ENCODE measurements around the gene PLXNB2.

The PLXNB2 gene

DNA sequence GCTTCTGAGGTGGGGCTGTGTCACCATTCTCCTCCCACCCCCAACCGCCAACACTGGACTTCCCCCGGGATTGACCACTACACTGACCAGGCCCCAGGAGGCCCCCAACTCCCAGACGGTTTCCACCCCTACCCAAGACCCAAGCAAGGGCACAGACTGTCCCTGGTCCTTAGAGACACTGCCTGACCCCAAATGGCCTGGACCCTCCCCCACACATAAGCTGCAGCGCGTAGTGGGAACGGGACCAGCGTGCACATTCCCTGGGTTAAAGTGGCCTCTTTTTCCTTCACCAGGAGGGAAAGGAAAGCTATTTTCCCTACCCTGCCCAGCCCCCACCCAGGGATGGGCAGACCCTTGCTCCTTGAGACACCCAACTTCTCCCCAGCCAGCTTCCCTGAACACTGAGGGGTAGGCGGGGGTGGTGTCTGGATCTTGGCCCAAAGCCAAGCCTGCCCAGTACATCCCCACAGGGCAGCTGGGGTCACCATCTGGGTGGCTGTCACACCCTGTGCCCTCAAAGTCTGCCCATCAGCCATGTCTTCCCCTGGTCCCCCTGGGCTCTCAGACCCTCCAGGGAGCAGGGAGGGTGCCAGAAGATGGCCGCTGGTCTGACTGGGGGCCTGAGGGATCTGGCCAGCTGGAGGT lies 44.4 kb downstream of the PLXNB2 start:
- TF ChIP-seq, protein P1, sequence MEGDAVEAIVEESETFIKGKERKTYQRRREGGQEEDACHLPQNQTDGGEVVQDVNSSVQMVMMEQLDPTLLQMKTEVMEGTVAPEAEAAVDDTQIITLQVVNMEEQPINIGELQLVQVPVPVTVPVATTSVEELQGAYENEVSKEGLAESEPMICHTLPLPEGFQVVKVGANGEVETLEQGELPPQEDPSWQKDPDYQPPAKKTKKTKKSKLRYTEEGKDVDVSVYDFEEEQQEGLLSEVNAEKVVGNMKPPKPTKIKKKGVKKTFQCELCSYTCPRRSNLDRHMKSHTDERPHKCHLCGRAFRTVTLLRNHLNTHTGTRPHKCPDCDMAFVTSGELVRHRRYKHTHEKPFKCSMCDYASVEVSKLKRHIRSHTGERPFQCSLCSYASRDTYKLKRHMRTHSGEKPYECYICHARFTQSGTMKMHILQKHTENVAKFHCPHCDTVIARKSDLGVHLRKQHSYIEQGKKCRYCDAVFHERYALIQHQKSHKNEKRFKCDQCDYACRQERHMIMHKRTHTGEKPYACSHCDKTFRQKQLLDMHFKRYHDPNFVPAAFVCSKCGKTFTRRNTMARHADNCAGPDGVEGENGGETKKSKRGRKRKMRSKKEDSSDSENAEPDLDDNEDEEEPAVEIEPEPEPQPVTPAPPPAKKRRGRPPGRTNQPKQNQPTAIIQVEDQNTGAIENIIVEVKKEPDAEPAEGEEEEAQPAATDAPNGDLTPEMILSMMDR (IDR thresholded peaks at IDR 0.05; ENCODE audit: insufficient read depth, low read depth, low read length, missing control alignments): no peak
- no peak overlapping the region for H3K4me3 ChIP-seq (ENCODE audit: low read length)

DNA sequence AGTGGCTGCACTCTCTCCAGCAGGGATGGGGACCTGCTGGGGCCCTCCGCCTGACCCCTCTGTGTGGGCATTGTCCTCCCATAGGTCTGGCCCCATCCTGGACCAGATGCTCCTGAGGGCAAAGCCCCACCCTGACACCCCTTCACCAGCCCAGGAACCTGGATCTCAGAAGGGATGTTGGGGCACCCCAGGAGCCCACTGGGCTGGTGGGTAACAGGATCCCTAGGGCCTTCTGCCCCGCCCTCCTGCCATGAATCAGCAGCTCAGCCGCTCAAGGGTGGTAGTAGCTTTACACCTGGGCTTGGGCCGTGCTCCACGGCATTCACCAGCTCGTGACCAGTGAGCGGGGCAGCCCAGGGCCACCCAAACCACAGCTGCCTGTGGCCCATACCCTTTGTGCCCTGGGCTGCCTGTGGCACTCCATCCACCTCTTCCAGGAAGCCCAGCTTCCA lies 45.0 kb downstream of the PLXNB2 start:
- no peak overlapping the region for H3K4me3 ChIP-seq (ENCODE audit: low read length)
- DNase-seq (ENCODE audit: low read depth): peak; percentile 64
- TF ChIP-seq, protein P1 (IDR thresholded peaks at IDR 0.05; ENCODE audit: insufficient read depth, low read depth, low read length, missing control alignments): no peak

More for the DNA sequence above, 44.4 kb downstream of the PLXNB2 start:
- DNase-seq (ENCODE audit: low read depth): no peak

DNA sequence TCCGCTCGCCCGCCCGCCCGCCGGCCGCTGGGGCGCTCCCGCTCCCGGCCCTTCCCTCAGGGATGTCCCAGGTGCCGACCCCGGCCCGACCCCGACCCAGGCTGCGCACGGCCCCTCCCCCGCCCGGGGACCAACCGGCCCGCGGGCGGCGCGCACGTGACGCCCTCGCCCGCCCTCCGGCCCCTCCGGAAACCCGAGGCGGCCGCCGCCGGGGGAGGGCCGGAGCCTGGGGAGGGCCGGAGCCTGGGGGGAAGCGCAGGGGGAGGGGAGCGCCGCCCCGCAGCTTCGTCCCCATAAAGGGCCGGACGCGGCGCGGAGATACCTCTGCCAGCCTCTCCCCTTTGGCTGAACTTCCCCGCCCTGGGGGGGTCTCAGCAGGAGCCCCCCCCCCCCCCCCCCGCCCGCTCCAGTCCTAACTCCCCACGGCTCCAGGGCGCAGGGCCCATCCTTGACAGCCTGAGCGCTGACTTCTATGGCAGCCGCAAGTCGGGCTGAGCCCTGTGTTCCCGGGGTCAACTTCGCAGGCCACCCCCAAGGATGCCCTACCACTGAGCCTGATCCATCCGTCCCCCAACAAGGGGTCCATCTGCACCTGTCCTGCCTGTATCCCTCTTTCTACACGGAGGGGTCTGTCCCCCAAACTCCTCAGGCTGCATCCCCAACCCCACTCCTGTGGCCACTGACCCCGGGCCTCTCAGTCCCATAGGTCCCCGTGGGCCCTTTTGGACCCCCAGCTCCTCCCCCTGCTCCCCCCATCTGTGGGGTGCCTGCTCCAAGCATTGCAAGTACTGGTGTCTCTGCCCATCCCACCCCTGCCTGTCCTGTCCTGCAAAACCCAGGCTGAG lies 45.6 kb downstream of the PLXNB2 start, which contains the start of gene MAPK12:
Gene MAPK12 (minus strand): TSS at position 69 of the 845 bp plus-strand sequence. CDS start 174 bp downstream, outside the sequence.
- H3K4me3 ChIP-seq (ENCODE audit: low read length): peak within 1 kb of the TSS; percentile 53
- TF ChIP-seq, protein P1 (IDR thresholded peaks at IDR 0.05; ENCODE audit: insufficient read depth, low read depth, low read length, missing control alignments): no peak
- no peak for DNase-seq (ENCODE audit: low read depth)

DNA sequence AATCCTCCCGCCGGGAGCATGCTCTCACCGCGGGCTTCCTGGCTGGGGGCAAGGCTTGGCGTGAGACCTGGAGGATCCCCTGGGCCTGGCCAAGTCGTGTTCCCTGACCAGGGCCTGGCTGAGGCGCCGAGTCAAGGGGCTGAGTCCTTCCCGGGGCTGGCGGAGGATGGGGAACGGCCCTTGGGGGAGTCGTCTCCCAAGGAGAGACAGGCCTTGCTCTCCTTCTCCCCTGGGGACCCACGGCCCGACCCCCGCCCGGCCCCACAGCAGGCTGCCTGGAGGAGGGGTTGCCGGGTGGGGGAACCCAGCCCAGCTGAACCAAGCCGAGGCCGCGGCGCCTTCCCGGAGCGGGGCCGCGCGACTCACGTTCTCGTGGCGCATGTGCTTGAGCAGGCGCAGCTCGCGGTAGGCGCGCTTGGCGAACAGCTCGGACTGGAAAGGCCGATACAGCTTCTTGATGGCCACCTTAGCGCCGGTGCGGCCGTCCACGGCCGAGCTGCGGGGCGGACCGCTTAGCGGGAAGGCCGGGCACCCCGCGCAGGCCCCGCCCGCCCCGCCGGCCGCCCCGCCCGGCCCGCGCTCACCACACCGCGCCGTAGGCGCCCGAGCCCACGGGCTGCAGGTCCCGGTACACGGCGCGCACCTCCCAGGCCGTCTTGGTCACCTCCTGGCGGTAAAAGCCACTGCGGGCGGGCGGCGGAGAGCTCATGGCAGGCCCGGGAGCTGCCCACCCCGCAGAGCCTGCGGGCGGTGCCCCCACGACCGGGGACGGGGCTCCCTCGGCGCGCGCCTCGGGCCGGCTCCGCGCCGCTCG lies 46.4 kb downstream of the PLXNB2 start:
- peak; percentile 73 for DNase-seq (ENCODE audit: low read depth)
- TF ChIP-seq, protein P1 (IDR thresholded peaks at IDR 0.05; ENCODE audit: insufficient read depth, low read depth, low read length, missing control alignments): no peak
- H3K4me3 ChIP-seq (ENCODE audit: low read length): peak overlapping the region; percentile 53

DNA sequence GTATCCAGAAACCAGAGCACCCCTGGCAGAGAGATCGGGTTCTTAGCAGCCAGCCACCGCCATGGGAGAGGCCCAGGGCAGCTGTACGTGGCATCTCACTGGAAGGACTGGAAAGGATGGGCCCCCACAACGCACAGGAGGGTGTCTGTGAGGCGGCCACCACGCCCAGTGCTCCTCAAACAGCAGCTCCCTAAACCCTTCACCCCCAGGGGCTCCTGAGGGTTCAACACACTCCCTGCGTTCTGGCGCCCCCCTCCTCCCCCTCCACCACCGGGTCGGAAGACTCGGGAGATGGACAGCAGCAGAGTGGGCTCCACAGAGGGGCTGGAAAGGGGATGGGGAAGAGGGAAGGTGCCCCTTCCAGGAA lies 47.0 kb downstream of the PLXNB2 start:
- DNase-seq (ENCODE audit: low read depth): no peak
- peak overlapping the region; percentile 53 for H3K4me3 ChIP-seq (ENCODE audit: low read length)
- TF ChIP-seq, protein P1 (IDR thresholded peaks at IDR 0.05; ENCODE audit: insufficient read depth, low read depth, low read length, missing control alignments): no peak

DNA sequence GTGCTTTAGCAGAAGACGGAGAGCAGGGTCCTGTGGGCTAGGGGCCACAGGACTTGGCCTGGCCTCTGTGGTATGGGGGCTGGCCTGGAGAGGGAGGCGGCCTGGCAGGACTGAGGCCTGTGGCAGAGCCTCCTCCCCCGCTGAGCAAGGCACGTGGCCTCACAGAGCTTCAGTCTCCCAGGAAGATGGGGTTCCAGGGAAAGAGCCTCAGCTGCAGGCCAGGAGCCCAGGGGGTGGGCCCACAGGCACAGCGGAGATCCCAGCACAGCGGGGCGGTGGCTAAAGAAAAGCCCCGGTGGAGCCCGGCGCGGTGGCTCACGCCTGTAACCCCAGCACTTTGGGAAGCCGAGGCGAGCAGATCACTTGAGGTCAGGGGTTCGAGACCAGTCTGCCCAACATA lies 48.1 kb downstream of the PLXNB2 start:
- H3K4me3 ChIP-seq (ENCODE audit: low read length): no peak overlapping the region
- TF ChIP-seq, protein P1 (IDR thresholded peaks at IDR 0.05; ENCODE audit: insufficient read depth, low read depth, low read length, missing control alignments): no peak
- DNase-seq (ENCODE audit: low read depth): no peak
